Esophagus squamous epithelium (tissue), 4 donors: ENCODE data around the gene DUSP10.

Source experiments
- POLR2A ChIP-seq, 4 donors: fragments of 450-650 bp; IDR thresholded peaks; one replicate each; pipeline ENCODE4 v1.6.1; 2017; ENCODE audit warnings: antibody characterized with exemption in 4 of 4, mild to moderate bottlenecking in 4 of 4, moderate library complexity in 3 of 4
- TF ChIP-seq, protein P1 (sequence below), 6 experiments: fragments of 450-650 bp in 4 of 6; fragments of 200-600 bp in 2 of 6; sonication (generic) in 2 of 6; IDR thresholded peaks; one replicate each; pipeline ENCODE4 v1.5.1; 2016 to 2019; ENCODE audit warnings: antibody characterized with exemption in 6 of 6, mild to moderate bottlenecking in 4 of 6, moderate library complexity in 4 of 6

DNA sequence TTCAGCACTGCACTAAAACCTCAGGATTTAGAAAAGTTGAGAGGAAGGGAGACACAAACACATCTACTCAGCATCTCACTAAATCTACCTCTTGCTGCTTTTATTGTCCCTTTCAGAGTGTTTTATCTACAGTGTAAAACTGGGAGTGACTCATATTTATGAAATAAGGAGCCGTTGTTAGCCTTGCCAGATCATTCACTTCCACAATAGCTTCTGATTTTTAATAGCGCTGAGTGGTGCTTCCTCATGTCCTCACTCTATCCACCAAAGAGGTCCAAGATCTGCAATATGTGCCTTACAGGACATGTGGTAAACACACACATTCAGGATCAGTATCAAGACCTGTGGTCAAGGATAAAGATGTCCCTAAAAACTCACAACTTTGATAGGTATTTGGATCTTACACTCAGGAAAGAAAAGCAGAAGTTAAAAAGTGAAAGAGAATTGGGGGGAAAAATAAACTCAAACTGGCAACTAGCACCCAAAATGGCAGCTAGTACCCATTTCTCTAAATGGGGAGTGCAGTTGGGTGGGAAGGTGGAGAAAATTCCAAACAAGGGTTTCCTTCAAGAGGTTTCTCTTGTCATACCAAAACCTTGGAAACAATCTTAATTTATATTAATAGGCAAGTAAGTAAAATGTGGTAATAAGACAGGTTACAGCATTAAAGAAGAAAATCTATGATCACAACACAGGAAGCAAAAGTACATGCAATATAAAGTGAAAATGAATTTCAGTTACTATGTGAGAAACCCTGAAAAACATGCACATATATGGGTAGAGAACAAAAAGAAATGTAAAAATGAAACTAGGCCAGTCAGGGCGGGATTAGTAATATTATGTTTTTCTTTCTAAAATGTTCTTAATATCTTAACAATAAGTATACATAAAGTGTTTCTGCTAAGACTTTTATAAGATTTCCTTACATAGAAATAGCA, 15.9 kb downstream of the DUSP10 start:
- TF ChIP-seq, protein P1, sequence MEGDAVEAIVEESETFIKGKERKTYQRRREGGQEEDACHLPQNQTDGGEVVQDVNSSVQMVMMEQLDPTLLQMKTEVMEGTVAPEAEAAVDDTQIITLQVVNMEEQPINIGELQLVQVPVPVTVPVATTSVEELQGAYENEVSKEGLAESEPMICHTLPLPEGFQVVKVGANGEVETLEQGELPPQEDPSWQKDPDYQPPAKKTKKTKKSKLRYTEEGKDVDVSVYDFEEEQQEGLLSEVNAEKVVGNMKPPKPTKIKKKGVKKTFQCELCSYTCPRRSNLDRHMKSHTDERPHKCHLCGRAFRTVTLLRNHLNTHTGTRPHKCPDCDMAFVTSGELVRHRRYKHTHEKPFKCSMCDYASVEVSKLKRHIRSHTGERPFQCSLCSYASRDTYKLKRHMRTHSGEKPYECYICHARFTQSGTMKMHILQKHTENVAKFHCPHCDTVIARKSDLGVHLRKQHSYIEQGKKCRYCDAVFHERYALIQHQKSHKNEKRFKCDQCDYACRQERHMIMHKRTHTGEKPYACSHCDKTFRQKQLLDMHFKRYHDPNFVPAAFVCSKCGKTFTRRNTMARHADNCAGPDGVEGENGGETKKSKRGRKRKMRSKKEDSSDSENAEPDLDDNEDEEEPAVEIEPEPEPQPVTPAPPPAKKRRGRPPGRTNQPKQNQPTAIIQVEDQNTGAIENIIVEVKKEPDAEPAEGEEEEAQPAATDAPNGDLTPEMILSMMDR (IDR thresholded peaks at IDR 0.05) = no peak
- no peak for TF ChIP-seq POLR2A (IDR thresholded peaks at IDR 0.05)
